ENCODE data around the gene TSPEAR.

- TF ChIP-seq CTCF (IDR thresholded peaks at IDR 0.05; ENCODE audit: insufficient read depth, low read length, poor library complexity, severe bottlenecking) = no peak
- no peak for TF ChIP-seq EZH2phosphoT487 (conservative IDR thresholded peaks at IDR 0.05; ENCODE audit: low read length)
Measured at GRCh38 chr21:44723177-44724131, 12.1 kb upstream of the TSPEAR start.

All from SU-DHL-6 (cell line).